GM12878 (cell line): ENCODE results near the gene YIF1A. TPM values are rescaled to one million over a fixed set of nuclear protein-coding genes. Genes with fewer than 3 reads are reported as not detected.
A peak's percentile ranks its signal among the peaks of the same experiment; 100 is the strongest.

ENCODE experiments used
- ASH2L ChIP-seq: fragments of 300-600, 200-600 bp; sonication (generic); IDR thresholded peaks from 2 replicates; pipeline ENCODE4 v1.6.1; 2017; ENCODE audit warnings: low read depth, mild to moderate bottlenecking, borderline replicate concordance
- ATF3 ChIP-seq: IDR thresholded peaks from 2 replicates; pipeline ENCODE4 v1.6.1; 2011; ENCODE audit warnings: low read depth, mild to moderate bottlenecking, low read length, moderate library complexity, borderline replicate concordance; ENCODE audit errors: extremely low read depth
- CEBPZ ChIP-seq: fragments of 150-350 bp; IDR thresholded peaks from 2 replicates; pipeline ENCODE4 v1.6.1; 2016; ENCODE audit warnings: low read depth, low read length
- CREM ChIP-seq: IDR thresholded peaks from 2 replicates; pipeline ENCODE4 v1.6.1; 2014; ENCODE audit warnings: antibody characterized with exemption, low read depth
- DPF2 ChIP-seq: fragments of 450-650 bp; IDR thresholded peaks from 2 replicates; pipeline ENCODE4 v1.6.1; 2017; ENCODE audit warnings: mild to moderate bottlenecking
- EP300 ChIP-seq, 2 experiments: fragments of 150-350 bp in 1 of 2; IDR thresholded peaks; 2 replicates each; pipeline ENCODE4 v1.6.1; 2011 to 2012; ENCODE audit warnings: low read depth in 2 of 2, low read length in 2 of 2, borderline replicate concordance in 1 of 2, improper control_type of control experiment in 1 of 2, inconsistent platforms in 1 of 2; ENCODE audit not compliant: control insufficient read depth in 1 of 2
- GATAD2B ChIP-seq: fragments of 450-650 bp; conservative IDR thresholded peaks from 2 replicates; pipeline ENCODE4 v1.6.1; 2017; ENCODE audit warnings: low read depth, mild to moderate bottlenecking, moderate library complexity
- HDAC2 ChIP-seq: fragments of 200-600 bp; sonication (generic); IDR thresholded peaks from 2 replicates; pipeline ENCODE4 v1.6.1; 2017
- HDGF ChIP-seq: fragments of 450-650 bp; IDR thresholded peaks from 2 replicates; pipeline ENCODE4 v1.6.1; 2016; ENCODE audit warnings: antibody characterized with exemption
- JUND ChIP-seq: IDR thresholded peaks from 2 replicates; pipeline ENCODE4 v1.6.1; 2012; ENCODE audit warnings: low read depth, mild to moderate bottlenecking, low read length, improper control_type of control experiment, moderate library complexity
- NRF1 ChIP-seq: conservative IDR thresholded peaks from 2 replicates; pipeline ENCODE4 v1.6.1; 2011; ENCODE audit warnings: mild to moderate bottlenecking, low read depth, low read length, improper control_type of control experiment
- PML ChIP-seq: IDR thresholded peaks from 2 replicates; pipeline ENCODE4 v1.6.1; 2012; ENCODE audit warnings: low read length, inconsistent platforms
- PRDM15 ChIP-seq: fragments of 450-650 bp; formaldehyde crosslinking; IDR thresholded peaks from 2 replicates; pipeline ENCODE4 v1.4.0; 2020; ENCODE audit warnings: mild to moderate bottlenecking, moderate library complexity
- REST ChIP-seq: IDR thresholded peaks from 2 replicates; pipeline ENCODE4 v1.6.1; 2012; ENCODE audit warnings: mild to moderate bottlenecking, low read depth, low read length
- STAT3 ChIP-seq: IDR thresholded peaks from 2 replicates; pipeline ENCODE4 v1.6.1; 2011; ENCODE audit warnings: low read depth, low read length, improper control_type of control experiment
- USF2 ChIP-seq: IDR thresholded peaks from 2 replicates; pipeline ENCODE4 v1.6.1; 2011; ENCODE audit warnings: low read depth, low read length, improper control_type of control experiment, borderline replicate concordance
- ZNF207 ChIP-seq: fragments of 450-650 bp; IDR thresholded peaks from 2 replicates; pipeline ENCODE4 v1.6.1; 2014; ENCODE audit warnings: antibody characterized with exemption, mild to moderate bottlenecking, borderline replicate concordance
- polyA plus RNA-seq, 11 experiments: library from polyadenylated mRNA; depleted of rRNA in 4 of 11; unstranded in 6 of 11; stranded (reverse) in 5 of 11; fragments of >200 nt; fragmentation: Nextera tagmentation in 4 of 11; fragmentation: Illumina TruSeq in 1 of 11; extraction: Ambion mirVana in 4 of 11; extraction: Trizol in 1 of 11; gene quantifications; 1 replicate in 1 of 11; 2 replicates in 10 of 11; pipeline versions ENCODE4 v1.2.1 to v1.2.3, GENCODE V29; 2011 to 2016; ENCODE audit warnings: inconsistent platforms in 2 of 11, missing spikeins in 2 of 11, low read depth in 1 of 11
- total RNA-seq, 4 experiments: library from RNA; depleted of rRNA in 3 of 4; stranded (reverse); fragments of >200 nt in 3 of 4; fragmentation: Illumina TruSeq in 1 of 4; extraction: Trizol in 1 of 4; gene quantifications; 2 replicates each; pipeline versions ENCODE4 v1.2.1 to v1.2.3, GENCODE V29; 2013 to 2021

The YIF1A gene
- total and polyA plus RNA-seq, 10 of the 15 experiments (the other 5 are each of a cell fraction or from before 2014, with no cell fraction given) = 6.6 to 128 (median 71.7) TPM

GRCh38 chr11:66288671-66289547 is at the start of gene YIF1A (continued):
- TF ChIP-seq REST = no peak
- TF ChIP-seq HDAC2 = no peak
- peak; percentile 94 for TF ChIP-seq HDGF
- no peak for TF ChIP-seq PML
- no peak for TF ChIP-seq PRDM15
- TF ChIP-seq JUND = 0 out of 2 replicates have a peak, but pooled peaks have one; percentile 42
- TF ChIP-seq DPF2 = peak; percentile 89
- TF ChIP-seq ASH2L = no peak
- no peak for TF ChIP-seq STAT3
- TF ChIP-seq USF2 = no peak
- peak; percentile 69; the same call in 1 of the 2 replicates for TF ChIP-seq ZNF207
- TF ChIP-seq CEBPZ = peak; percentile 87
- peak; percentile 84 for TF ChIP-seq GATAD2B
- no peak for TF ChIP-seq ATF3
- TF ChIP-seq CREM = peak; percentile 68
- TF ChIP-seq NRF1 = peak; percentile 54
- TF ChIP-seq EP300 (IDR thresholded peaks at IDR 0.05; ENCODE audit: borderline replicate concordance in 1 of 2, control insufficient read depth in 1 of 2, low read depth in 2 of 2, low read length in 2 of 2) = no peak
